GM10266 (cell line): ENCODE results near the gene C11orf65.

Source experiments
- DNase-seq: peaks from one replicate; pipeline ENCODE4 v3.0.0; 2012; ENCODE audit errors: extremely low spot score
- TF ChIP-seq, protein P1 (sequence below): IDR thresholded peaks from 2 replicates; pipeline ENCODE4 v1.5.1; 2012; ENCODE audit warnings: mild to moderate bottlenecking, low read depth; ENCODE audit not compliant: control insufficient read depth, insufficient read depth; ENCODE audit errors: missing control alignments

Gene C11orf65

GRCh38 chr11:108500721-108501120 is 33.4 kb upstream of the C11orf65 start:
- DNase-seq: no peak
- TF ChIP-seq, protein P1, sequence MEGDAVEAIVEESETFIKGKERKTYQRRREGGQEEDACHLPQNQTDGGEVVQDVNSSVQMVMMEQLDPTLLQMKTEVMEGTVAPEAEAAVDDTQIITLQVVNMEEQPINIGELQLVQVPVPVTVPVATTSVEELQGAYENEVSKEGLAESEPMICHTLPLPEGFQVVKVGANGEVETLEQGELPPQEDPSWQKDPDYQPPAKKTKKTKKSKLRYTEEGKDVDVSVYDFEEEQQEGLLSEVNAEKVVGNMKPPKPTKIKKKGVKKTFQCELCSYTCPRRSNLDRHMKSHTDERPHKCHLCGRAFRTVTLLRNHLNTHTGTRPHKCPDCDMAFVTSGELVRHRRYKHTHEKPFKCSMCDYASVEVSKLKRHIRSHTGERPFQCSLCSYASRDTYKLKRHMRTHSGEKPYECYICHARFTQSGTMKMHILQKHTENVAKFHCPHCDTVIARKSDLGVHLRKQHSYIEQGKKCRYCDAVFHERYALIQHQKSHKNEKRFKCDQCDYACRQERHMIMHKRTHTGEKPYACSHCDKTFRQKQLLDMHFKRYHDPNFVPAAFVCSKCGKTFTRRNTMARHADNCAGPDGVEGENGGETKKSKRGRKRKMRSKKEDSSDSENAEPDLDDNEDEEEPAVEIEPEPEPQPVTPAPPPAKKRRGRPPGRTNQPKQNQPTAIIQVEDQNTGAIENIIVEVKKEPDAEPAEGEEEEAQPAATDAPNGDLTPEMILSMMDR: no peak

DNA sequence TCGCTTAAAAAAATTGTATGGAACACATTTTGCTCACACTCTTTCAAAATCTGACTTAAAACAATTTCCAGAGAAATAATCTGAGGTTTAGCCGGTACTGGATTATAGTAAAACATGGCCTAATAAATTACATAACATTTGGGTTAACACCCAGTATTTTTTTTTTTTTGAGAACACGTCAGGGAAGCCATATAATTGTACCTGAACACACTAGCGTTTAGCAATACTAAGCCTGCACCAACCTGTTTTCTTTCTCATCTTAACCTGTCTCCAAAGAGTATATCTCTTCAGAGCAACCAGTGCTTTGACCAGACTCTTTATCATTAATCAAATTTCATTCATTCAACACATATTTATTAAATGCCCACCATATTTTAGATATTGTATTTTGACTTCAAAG is 32.8 kb upstream of the C11orf65 start:
- DNase-seq: no peak
- TF ChIP-seq, protein P1: no peak

- TF ChIP-seq, protein P1: no peak
- DNase-seq: no peak
These were observed 31.6 kb upstream of the C11orf65 start for GRCh38 chr11:108498816-108499408.

GRCh38 chr11:108498046-108498815 is 30.9 kb upstream of the C11orf65 start, which contains the start of gene POGLUT3:
POGLUT3 (minus strand) TSS chr11:108498384; CDS start chr11:108498366, 18 bp downstream.
- TF ChIP-seq, protein P1: peak; percentile 8
- DNase-seq: peak; percentile 81

- TF ChIP-seq, protein P1: no peak
- DNase-seq: peak; percentile 77
These were observed 30.2 kb upstream of the C11orf65 start for GRCh38 chr11:108497317-108498045.

- peak; percentile 18 for DNase-seq
- TF ChIP-seq, protein P1: no peak
These were observed 29.4 kb upstream of the C11orf65 start for GRCh38 chr11:108496643-108497256.
